Measurements from ENCODE around the gene PRIMPOL.

PRIMPOL gene

GRCh38 chr4:184669251-184669650 is 19.7 kb downstream of the PRIMPOL start:
- no peak for DNase-seq

GRCh38 chr4:184671101-184671500 is 21.6 kb downstream of the PRIMPOL start:
- DNase-seq = no peak

- DNase-seq = no peak
These were observed 23.2 kb downstream of the PRIMPOL start for GRCh38 chr4:184672741-184673140.

GRCh38 chr4:184674011-184674410 is 24.5 kb downstream of the PRIMPOL start:
- no peak for DNase-seq

GRCh38 chr4:184675018-184675417 is 25.5 kb downstream of the PRIMPOL start:
- DNase-seq = no peak

- no peak for DNase-seq
These were observed 26.4 kb downstream of the PRIMPOL start for GRCh38 chr4:184675821-184676492.

GRCh38 chr4:184680698-184681097 is 31.2 kb downstream of the PRIMPOL start:
- DNase-seq = no peak

- no peak for DNase-seq
These were observed 32.4 kb downstream of the PRIMPOL start for GRCh38 chr4:184681916-184682315.

- DNase-seq = no peak
These were observed 35.1 kb downstream of the PRIMPOL start for GRCh38 chr4:184684491-184685189.

- no peak for DNase-seq
These were observed 38.5 kb downstream of the PRIMPOL start for GRCh38 chr4:184688005-184688404.

GRCh38 chr4:184688447-184688846 is 38.9 kb downstream of the PRIMPOL start:
- DNase-seq = no peak

GRCh38 chr4:184689681-184690080 is 40.1 kb downstream of the PRIMPOL start:
- DNase-seq = no peak

- DNase-seq = no peak
These were observed 43.5 kb downstream of the PRIMPOL start for GRCh38 chr4:184693056-184693455.

- DNase-seq = no peak
These were observed 44.9 kb downstream of the PRIMPOL start for GRCh38 chr4:184694412-184694956.

- no peak for DNase-seq
These were observed 45.8 kb downstream of the PRIMPOL start for GRCh38 chr4:184695178-184695896.

GRCh38 chr4:184697956-184698355 is 48.4 kb downstream of the PRIMPOL start:
- no peak for DNase-seq

GRCh38 chr4:184699941-184700340 is 50.4 kb downstream of the PRIMPOL start:
- DNase-seq = no peak

- DNase-seq = no peak
These were observed 52.6 kb downstream of the PRIMPOL start for GRCh38 chr4:184702114-184702513.

- DNase-seq = no peak
These were observed 56.2 kb downstream of the PRIMPOL start for GRCh38 chr4:184705692-184706091.

- DNase-seq = no peak
These were observed 56.9 kb downstream of the PRIMPOL start for GRCh38 chr4:184706453-184706852.

GRCh38 chr4:184712322-184712721 is 62.8 kb downstream of the PRIMPOL start:
- DNase-seq = no peak

GRCh38 chr4:184713887-184714286 is 64.3 kb downstream of the PRIMPOL start:
- no peak for DNase-seq

- no peak for DNase-seq
These were observed 66.0 kb downstream of the PRIMPOL start for GRCh38 chr4:184715526-184715925.

GRCh38 chr4:184719407-184719806 is 69.9 kb downstream of the PRIMPOL start:
- DNase-seq = no peak

All from activated CD8-positive, alpha-beta memory T cell treated with anti-CD3 and anti-CD28 coated beads, Interleukin-2, amount 50 U/mL, for 48 hours (primary cell).